GM19025 (cell line): ENCODE measurements around the gene GABRB2.
"Not testable (repeated sequence)": the region's sequence is repeated elsewhere in the genome, so short reads cannot be mapped to it uniquely, and the experiment has no call there.

Experiments used
- ATAC-seq: cut with Tn5 transposase; IDR thresholded peaks from one replicate; pipeline ENCODE4 v1.9.1; 2021; ENCODE audit warnings: mild to moderate bottlenecking, low read depth, moderate library complexity; ENCODE audit not compliant: unreplicated experiment

Gene GABRB2

GRCh38 chr5:161546470-161547301, at the start of gene GABRB2:
Gene GABRB2 (minus strand): TSS chr5:161546725. CDS start chr5:161546643, 82 bp downstream.
- ATAC-seq, result peak; percentile 51

DNA sequence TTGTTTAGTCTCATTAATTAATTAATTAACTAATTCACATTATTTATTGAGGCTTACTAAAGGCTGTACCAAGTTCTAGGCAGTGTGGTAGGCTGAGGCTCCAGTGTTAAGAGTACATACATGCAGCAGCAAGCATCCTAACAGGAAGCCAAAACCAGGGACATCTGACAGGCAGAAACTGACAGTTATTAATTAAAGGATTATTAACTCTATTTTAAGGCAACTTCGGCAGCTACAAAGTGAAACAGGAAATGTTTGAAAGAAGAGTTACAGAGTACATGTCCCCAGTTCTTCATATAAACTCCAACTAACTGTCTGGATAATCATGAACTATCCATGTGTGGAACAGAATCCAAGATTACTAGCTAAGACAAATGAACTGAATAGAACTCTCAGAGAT, 39.3 kb upstream of the GABRB2 start:
- ATAC-seq, result no peak

DNA sequence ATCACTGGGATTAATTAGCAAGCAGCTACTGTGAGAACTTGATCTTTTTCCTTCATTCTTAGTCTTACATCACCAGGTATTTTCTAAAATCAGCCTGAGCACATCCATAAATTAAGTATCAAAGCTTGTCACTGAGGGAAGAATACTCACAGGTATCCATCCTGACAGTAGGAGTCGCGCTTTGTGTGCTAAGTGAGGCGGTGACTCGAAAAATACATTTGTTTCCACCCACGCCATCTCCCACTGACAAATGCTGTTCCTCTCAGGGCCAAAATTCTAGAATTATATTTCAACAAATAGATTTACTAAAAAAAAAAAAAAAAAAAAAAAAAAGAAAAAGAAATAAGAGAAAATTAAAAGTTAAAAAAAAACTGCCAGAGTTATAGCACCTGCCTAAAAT, 34.1 kb upstream of the GABRB2 start:
- no peak for ATAC-seq

DNA sequence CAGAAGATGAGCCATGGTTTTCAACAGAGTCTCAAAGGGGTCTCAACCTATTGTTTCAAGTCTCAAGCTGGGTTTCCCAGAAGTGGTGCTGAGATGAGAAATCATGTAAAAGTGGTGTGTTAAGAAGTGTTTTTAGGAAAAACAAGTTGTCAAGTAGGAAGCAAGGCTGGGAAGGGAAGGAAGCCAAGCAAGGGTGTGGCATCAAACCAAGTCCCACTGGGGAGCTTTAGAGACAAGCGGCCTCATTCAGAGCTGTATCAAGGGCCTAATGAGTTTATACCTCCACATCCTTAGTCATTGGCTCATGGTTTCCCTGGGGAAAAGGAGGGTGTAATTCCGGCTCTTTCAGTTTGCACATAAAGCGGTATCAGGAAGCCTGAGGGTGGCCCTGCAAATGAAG, 26.4 kb upstream of the GABRB2 start:
- ATAC-seq, result no peak

DNA sequence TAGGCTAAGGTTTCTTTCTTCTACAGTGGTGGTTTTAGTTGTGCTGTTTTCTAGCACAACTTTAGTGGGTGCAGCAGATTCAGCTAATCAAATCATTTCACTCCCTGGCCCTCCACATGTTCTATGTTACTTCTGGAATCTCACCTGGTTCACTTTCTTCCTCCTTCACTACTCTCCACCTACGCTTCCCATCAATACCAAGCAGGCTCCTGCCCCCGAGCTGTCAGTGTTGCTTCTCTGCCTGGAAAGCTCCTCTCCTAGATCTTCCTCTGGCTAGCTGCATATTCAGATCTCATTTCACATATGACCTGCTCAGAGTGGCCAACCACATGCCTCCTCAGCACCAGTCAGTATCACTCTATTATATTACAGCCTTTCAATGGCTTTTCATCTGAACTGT, 19.6 kb upstream of the GABRB2 start:
- no peak for ATAC-seq

- no peak for ATAC-seq
These were observed 15.9 kb upstream of the GABRB2 start for GRCh38 chr5:161562446-161562845.

DNA sequence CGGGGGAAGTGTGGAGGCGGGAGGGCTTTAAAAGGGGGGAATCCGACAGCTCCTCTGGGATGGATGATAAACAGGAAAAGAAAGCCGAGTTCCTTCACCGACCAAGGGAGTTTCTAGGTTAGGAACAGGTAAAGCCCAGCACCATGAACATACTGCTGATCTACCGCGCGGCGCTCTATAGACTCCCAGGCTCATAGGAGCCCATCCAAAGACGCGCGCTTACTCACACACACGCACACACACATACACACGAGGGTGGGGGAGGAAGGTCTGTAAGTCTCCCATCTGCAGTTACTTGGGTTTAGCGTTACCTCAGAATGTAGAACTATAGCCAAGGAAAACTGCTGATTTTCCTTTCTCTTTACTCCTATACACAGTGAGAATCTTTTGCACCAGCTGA, 2.6 kb upstream of the GABRB2 start:
- ATAC-seq, result no peak

DNA sequence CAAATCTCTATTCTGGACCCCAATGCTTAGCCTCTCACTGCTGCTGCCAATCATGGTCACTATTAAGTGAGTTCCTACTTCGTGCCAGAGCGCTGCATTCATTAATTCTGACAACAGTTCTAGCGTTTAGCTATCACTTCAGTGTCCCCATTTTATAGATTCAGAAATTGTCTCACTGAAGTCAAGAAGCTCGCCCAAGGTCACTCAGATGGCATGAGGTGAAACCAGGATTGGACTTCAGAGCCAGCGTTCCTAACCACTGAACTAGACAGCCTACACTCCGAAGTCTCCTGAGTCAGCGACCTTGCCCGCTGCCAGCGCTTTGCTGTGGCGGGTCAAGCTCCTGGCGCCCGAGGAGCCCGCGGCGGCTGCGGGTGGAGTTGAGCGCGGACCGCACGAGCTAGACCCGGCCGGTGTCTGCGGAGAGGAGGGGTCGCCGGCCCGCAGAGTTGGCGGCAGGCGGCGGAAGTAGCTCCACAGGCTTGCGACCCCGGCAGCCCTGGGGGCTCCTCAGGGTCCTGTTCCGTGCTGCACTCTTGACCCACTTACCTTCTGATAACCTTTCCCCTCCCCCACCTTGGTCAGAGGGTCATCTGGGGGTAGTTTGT, 2.1 kb upstream of the GABRB2 start:
- no peak for ATAC-seq

DNA sequence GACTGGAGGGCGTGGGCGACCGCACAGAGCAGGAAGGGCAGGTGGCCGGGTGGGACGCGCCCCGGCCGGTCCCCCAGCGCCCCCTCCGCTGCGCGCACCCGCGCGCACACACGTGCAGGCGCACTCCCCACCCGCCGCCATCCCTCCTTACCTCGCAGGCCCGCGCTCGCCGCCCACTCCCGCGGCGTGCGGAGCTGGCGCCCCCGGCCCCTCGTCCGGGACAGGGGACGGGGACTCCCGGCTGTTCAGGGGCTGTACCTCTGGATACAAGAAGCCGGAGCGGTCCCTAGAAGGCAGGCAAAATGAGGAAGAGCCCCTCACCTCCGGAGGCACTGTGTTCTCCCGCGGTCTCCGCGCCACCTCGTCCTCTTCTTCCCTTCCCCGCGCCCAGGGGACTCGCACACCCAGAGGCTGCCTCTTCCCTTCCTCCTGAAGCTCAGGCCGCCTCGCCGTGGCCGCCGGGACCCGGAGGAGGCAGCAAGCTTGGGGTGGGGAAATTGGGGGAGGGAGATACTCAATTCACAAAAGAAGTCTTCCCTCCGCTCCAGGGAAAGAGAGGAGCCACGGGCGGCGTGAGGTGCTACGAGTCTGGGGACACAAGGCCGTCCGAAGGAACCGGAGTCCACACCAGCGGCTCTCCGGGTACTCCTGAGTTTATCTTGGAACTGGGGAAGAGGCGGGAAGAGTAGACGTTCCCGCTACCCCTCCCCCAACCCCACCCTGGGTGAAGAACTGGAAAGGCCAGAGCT, 1.4 kb upstream of the GABRB2 start:
- ATAC-seq, result no peak

DNA sequence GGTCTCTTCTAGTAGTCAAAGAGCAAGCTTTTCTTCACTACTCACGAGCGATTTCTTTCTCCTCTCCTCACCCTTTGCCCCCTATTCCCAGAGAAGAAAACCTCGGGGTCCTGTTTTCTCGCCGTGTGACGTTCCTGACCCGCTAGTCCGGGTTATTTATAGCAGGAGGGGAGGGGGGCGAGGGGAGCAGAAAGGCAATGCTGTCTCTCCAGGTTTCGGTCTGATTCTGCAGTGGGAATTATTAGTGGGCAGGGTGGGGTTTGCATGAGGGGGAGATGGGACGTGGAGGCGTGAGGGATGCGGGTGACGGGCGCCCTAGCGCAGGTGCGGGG, 847 bp upstream of the GABRB2 start:
- ATAC-seq, result no peak

DNA sequence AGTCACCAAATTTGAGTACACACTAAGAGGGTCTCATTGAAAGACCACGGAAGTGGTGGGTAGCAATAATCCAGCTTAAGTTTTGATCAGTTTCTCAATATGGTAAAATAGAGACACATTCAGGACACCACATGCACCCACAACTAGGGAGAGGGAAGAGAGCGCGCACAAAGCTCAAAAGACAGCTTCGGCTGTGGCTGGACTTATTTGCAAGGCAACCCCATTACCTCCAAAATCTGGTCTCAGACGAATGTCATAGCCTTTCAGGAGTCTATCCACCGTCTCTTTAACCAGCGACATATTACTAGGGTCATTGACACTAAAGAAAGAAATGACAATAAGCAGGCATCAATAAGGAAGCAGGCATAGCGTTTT, 443 bp downstream of the GABRB2 start:
- ATAC-seq, result peak; percentile 5

GRCh38 chr5:161545344-161546094, 1.0 kb downstream of the GABRB2 start:
- ATAC-seq, result no peak

GRCh38 chr5:161544350-161544765, 2.2 kb downstream of the GABRB2 start:
- ATAC-seq, result peak; percentile 40

- ATAC-seq, result no peak
These were observed 7.5 kb downstream of the GABRB2 start for GRCh38 chr5:161539016-161539415.

- ATAC-seq, result no peak
These were observed 10.8 kb downstream of the GABRB2 start for GRCh38 chr5:161535762-161536161.

DNA sequence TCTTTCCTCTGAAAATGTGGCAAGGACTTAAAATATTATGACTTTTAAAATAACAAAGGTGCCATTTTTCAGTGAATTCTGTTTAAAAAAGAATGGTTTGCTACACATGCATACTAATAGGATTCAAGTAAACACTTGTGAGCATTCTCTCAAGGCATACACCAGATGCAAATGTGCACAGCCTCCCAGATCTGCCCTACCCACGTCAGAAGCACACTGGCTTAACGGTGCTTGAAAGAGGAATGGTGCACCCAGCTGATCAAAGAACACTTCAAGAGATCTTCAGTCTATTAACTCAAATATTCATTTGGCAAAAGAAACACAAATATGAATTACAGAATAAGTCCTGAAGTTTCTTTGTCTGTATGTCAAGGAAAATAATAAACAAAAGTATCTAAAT, 15.8 kb downstream of the GABRB2 start:
- ATAC-seq, result no peak

- ATAC-seq, result no peak
These were observed 32.6 kb downstream of the GABRB2 start for GRCh38 chr5:161513942-161514341.

DNA sequence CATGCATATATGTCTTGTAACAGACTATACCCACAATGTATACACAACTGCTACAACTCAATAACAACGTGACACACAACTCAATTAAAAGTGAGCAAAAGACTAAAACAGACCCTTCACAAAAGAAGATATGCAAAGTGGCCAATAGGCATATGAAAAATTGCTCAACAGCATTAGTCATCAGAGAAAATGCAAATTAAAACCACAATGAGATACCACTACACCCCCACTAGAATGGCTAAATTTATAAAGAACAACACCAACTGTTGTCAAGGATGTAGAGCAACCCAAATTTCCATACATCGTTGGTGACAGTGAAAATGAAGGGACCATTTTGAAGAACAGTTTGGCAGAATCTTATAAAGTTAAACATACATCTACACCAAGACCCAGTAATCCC, 38.9 kb downstream of the GABRB2 start:
- ATAC-seq, result no peak

DNA sequence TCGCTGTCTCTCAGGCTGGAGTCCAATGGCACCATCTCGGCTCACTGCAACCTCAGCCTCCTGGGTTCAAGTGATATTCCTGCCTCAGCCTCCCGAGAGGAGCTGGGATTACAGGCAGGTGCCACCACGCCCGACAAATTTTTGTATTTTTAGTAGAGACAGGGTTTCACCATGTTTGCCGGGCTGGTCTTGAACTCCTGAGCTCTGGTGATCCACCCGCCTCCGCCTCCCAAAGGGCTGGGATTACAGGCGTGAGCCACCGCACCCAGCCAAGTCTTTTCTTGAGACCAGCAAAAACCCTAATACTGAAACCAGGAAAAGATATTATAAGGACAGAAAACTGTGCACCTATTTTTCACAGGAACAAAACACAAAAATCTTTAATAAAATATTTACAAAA, 41.4 kb downstream of the GABRB2 start:
- not testable (repeated sequence) for ATAC-seq

DNA sequence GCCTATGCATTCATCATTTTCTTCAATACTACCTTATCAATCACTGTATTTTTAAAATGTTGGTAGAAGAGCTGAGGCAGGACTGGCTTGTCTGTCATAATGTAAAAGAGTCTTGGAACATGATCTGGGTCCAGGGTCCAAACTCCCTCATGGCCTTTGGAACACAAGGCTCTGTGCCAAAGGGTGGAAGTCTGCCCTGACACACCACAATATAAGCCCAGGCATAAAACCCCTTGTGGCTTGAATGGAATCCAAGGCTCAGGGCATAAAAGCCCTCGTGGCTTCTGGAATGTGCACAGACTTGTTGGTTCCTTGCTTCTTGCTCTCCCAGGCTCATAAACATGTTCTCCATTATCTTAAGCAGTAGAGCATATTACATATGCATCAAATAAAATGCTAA, 48.0 kb downstream of the GABRB2 start:
- no peak for ATAC-seq

DNA sequence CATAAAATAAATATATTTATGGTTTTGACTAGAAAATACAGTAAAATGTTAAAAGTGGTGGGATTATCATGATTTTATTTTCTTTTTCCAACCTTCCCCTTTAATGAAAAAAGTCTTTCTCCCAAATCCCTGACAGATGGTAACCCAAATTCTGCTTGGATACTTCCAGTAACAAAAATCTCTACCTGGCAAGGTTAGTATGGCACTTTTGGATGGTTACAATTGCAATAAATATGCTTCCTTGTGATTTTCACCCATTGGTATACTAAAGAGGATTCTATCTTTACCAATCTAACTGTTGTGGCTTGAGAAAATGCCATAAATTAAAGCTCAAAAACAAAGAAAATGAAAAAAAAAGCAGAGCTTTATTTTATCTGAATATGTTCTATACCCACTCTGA, 62.8 kb downstream of the GABRB2 start:
- no peak for ATAC-seq
